Glomerular visceral epithelial cell (primary cell): Measurements from ENCODE around the gene MILR1.
A peak's percentile ranks its signal among the peaks of the same experiment; 100 is the strongest.
"Not testable (repeated sequence)": the region's sequence is repeated elsewhere in the genome, so short reads cannot be mapped to it uniquely, and the experiment has no call there.

Experiments
- DNase-seq: peaks from one replicate; pipeline ENCODE4 v3.0.0-alpha.2; 2016; ENCODE audit errors: extremely low spot score

MILR1 gene

DNA sequence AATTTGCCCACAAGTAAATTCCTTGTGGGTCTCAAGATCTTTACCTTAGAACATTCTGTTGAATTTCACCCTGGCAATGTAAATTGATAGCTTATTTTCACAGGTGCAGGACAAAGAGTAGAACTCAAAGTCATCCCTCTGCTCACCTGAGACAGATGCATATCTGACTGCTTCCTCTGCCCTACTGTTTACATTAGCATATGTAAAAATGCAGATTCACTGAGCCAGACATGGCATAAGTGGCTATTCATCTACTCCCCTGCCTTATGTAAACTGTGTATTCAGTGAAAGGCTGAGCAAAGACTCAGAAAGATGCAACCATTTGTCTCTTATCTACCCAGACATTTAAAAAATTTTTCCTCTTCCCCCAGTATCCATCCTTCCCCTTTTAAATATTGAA, 22.3 kb upstream of the MILR1 start:
- DNase-seq, result no peak

DNA sequence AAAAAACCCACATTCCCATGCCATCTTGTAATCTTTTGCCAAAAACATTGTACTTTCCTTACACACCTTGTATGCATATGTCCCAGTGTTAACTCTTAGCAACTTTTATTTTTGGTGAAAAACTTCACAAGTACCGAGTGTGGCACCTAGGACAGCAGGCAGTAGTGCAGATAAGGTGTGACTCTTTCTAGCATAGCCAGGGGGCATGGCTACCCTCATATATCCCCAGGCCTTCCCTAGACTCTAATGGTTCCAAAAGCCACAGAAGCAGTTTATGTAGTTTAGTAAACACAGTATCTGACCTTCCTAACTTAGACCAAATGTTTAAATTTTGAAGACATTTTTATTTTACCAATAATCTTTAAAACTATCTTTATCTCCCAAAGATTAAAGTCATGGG, 20.5 kb upstream of the MILR1 start:
- no peak for DNase-seq

DNA sequence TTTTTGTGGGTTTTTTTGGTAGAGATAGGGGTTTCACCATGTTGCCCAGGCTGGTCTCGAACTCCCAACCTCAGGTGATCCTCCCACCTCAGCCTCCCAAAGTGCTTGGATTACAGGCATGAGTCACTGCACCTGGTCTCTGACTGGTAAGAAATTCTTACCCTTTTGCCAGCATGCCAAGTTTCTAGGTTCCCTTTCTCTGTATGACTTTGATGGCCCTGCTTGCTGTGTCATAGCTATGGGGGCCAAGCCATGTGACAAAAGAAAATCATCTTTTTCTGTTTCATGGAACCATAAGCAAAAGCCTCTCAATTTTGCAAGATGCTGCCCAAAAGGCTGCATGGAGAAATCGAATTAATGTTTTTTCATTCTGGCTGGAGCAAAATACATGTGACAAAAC, 18.9 kb upstream of the MILR1 start:
- not testable (repeated sequence) for DNase-seq

DNA sequence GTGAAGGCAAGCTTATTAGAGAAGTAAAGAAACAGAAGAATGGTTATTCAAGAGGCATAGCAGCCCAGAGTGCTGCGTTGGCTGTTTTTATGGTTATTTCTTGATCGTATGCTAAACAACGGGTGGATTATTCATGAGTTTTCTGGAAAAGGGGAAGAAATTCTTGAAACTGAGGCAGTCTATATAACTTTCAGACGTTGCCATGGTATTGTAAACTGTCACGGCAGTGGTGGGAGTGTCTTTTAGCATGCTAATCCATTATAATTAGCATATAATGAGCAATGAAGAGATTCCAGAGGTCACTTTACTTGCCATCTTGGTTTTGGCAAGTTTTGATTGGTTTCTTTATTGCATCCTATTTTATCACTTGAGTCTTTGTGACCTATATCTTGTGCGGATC, 17.4 kb upstream of the MILR1 start:
- no peak for DNase-seq

DNA sequence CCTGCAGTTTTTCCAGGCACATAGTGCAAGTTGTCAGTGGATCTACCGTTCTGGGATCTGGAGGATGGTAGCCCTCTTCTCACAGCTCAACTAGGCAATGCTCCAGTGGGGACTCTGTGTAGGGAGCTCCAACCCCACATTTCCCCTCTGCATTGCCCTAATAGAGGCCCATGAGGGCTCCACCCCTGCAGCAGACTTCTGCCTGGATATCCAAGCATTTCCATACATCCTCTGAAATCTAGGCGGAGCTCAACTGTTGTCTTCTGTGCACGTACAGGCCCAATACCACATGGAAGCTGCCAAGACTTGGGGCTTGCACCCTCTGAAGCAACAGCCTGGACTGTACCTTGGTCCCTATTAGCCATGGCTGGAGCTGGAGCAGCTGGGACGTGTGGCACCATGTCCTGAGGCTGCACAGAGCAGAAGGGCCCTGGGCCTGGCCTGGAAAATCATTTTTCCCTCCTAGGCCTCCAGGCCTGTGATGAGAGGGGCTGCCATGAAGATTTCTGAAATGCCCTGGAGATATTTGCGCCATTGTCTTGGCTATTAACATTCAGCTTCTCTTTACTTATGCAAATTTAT, 10.9 kb upstream of the MILR1 start:
- DNase-seq, result no peak

DNA sequence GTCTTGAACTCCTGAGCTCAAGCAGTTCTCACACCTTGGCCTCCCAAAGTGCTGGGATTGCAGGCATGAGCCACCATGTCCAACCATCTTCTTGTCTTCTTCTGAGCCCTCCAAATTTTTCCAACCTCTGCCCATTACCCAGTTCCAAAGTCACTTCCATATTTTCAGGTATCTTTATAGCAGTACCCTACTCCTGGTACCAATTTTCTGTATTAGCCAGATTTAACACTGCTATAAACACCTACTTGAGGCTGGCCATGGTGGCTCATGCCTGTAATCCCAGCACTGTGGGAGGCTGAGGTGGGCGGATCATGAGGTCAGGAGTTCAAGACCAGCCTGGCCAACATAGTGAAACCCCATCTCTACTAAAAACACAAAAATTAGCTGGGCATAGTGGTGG, 9.4 kb upstream of the MILR1 start:
- DNase-seq, result not testable (repeated sequence)

DNA sequence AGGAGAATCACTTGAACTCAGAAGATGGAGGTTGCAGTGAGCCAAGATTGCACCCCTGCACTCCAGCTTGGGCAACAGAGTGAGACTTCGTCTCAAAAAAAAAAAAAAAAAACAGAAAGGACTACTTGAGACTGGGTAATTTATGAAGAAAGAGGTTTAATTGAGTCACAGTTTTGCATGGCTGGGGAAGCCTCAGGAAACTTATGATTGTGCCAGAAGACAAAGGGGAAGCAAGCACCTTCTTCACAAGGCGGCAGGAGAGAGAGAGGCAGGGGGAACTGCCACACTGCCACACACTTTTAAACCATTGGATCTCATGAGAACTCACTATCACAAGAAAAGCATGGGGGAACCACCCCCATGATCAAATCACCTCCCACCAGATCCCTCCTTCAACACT, 9.0 kb upstream of the MILR1 start:
- DNase-seq, result no peak

DNA sequence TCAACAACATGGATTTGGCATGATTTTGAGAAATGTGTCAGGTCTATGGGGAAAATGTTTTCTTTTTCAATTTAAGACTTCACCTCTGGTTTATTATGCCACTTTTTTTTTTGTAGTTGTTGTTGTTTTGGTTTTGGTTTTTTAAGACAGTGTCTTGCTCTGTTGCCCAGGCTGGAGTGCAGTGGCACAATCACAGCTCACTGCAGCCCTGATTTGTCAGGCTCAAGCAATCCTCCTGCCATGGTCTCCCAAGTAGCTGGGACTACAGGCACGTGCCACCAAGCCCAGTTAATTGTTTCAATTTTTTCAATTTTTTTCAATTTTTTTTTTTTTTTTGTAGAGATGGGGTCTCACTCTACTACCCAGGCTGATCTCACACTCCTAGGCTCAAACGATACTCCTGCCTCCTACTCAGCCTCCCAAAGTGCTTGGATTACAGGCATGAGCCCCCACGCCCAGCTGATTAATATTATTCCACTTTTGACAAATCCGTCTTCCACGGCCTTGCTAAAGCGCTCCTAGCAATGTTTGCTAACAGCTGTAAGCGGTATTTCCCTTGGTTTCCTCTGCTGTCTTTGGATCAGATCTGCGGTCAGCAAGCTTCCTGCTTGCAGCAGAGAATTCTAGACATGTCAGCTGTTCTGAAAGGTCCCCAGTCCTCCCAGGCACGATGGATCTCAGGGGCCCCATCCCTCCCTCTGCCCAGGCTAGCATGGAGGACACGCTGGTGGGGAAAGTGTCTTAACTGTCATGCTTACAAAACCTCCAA, 7.0 kb upstream of the MILR1 start:
- DNase-seq, result no peak

DNA sequence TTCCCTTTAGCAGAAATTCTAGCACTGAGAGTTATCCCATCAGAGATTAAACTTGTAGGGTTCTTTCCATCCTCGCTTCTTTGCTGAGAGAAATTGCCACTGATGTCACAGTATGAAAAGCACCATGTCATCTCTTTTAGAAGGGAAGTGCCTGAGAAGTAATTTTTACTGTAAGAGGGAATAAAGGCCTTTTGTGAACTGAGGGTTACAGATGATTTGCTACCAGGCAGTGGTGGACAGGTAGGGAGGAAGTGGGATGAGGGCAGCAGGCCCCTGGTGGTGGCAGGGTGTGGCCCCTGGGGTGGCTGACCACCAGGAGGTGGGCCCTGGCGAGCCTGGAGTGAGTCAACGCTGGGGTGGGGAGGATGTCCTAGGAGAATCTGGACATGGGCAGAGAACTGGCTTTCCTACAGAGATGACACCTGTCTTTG, 6.4 kb upstream of the MILR1 start:
- no peak for DNase-seq

DNA sequence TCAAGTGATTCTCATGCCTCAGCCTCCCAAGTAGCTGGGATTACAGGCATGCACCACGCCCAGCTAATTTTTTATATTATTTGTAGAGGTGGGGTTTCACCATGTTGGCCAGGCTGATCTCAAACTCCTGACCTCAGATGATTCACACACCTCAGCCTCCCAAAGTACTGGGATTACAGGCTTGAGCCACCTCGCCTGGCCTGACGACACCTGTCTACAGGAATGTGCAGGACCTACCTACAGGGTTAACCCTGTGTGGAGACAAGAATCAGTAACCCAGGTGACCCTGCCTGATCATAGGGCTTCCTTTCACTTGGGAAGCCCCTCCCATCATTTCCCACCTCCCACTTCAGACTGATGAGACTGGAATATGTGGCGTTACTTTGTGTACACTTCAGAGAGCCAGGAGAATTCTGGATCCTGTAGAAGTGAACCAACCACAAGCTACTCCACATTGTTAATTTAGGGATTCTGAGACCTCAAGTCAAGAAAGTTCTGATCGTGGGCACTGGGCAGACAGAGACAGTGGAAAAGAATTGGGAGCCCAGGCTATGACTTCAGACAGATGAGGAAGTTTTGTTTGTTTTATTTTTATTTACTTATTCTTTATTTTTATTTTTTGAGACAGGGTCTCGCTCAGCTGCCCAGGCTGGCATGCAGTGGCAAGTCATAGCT, 5.7 kb upstream of the MILR1 start:
- no peak for DNase-seq

DNA sequence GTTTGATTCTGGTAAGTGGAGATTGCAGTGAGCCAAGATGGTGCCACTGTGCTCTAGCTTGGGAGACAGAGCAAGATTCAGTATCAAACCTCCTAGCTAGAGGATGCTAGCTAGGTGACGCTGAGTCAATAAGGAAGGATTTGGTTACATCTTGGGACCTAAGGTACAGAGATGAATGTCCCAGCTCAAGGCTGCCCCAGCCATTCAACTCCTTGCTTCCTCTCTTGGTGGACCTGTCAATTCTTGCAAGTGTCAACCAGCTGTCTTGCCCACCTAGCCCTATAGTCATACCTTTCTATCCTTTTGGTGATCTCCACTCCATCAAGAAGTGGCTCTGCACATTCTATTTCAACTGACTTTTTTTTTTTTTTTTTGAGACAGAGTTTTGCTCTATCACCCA, 1.4 kb upstream of the MILR1 start:
- no peak for DNase-seq

DNA sequence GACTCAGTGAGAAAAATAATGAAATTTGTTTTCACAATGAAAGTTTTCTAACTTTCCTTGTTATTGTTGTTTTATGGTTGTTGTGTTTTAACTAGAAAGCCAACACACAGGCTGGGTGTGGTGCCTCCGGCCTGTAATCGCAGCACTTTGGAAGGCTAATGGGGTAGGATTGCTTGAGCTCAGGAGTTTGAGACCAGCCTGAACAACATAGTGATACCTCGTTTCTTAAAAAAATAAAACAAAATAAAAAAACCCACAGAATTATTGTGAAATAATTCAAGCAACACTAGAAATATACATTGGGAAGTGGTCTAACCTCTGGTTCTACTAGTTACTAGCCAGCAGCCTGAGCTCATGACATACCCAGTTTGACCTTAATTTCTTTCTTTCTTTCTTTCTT, 630 bp downstream of the MILR1 start:
- no peak for DNase-seq

DNA sequence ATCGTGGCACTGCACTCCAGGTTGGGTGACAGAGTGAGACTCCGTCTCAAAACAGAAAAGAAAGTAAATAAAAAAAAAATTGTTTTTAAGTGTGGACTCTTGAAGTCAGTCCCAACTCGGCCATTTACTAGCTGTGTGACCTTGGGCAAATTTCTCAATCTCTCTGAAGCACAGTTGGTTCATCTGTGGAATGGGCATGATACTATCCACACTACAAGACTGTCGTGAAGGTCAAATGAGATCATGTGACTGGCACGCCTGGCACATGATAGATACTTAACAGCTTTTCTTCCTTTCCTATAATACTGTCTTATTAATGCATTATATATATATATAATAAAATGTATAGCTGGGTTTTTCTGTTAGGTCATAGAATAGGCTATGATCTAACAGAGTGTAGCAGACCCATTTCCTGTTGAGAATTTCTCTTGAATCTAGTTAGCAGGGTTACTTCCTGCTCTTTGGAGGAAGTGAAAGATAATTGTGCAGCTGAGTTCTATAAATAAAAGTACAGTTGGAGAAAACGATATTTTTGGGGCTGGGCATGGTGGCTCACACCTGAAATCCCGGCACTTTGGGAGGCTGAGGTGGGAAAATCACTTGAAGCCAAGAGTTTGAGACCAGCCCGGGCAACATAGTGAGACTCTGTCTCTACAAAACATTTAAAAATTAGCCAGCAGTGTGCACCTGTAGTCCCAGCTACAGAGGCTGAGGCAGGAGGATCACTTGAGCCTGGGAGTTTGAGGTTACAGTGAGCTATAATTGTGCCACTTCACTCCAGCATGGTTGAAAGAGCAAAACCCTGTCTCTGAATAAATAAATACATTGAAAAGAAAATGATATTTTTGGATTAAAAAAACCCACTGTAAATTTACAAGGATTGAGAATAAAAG, 7.3 kb downstream of the MILR1 start:
- DNase-seq, result no peak

DNA sequence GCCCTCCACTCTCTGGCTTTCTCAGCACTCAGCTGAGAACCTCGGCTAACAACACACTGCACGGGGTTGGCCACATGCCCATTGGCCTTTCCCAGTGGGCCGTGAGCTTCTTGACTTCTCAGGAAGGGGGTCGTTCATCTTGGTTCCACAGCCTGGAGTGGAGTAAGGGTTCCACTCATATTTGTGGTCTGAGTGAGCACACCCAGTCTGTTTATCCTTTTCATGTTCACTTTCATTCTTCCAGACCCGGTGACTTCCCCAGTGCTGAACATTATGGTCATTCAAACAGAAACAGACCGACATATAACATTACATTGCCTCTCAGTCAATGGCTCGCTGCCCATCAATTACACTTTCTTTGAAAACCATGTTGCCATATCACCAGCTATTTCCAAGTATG, 8.2 kb downstream of the MILR1 start:
- DNase-seq, result peak; percentile 84

DNA sequence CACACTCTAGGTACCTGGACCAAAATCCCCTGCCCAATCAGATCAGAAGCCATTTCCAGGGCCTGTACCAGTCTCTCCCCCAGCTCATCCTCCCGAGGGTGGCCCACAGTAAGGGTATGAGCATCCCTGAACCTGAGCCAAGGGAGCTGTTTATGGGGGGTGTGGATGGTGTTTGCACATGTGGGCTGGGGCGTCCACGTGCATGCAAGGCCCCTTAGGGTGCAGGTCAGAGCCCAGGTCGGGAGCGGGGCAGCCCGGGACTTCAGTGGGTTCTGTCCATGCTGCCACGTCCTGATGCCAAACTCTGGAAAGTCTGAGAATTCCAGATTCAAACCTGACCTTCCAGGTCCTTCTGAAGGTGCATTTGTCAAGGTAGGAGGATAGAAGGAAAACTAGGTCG, 9.8 kb downstream of the MILR1 start:
- no peak for DNase-seq

DNA sequence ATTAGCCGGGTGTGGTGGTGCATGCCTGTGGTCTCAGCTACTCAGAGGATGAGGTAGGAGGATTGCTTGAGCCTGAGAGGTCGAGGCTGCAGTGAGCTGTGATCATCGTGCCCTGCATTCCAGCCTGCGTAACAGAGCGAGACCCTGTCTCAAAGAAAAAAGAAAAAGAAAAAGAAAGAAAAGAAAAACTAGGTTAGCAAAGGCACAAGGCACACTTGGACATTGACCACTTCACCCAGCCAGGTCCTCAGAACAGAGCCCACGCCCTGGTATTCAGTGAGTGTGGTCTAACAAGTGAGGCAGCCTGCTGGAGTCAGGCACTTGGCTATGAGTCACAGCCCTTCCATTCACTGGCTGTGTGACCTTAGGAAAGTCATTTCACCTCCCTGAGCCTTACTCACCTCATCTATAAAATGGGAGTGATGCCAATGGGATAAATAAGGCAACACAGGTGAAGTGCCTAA, 10.4 kb downstream of the MILR1 start:
- DNase-seq, result peak; percentile 82

DNA sequence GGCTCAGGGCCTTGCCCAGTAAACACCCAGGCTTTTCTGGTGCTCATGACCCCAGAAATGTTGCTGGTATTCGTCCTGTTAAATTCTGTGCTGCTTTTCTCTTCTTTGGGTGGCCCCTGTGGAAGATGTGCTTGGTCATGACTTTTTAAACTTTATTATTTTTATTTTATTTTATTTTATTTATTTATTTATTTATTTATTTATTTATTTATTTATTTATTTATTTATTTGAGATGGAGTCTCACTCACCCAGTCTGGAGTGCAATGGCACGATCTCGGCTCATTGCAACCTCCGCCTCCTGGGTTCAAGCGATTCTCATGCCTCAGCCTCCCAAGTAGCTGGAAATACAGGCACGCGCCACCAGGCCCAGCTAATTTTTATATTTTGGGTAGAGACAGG, 10.9 kb downstream of the MILR1 start:
- not testable (repeated sequence) for DNase-seq

DNA sequence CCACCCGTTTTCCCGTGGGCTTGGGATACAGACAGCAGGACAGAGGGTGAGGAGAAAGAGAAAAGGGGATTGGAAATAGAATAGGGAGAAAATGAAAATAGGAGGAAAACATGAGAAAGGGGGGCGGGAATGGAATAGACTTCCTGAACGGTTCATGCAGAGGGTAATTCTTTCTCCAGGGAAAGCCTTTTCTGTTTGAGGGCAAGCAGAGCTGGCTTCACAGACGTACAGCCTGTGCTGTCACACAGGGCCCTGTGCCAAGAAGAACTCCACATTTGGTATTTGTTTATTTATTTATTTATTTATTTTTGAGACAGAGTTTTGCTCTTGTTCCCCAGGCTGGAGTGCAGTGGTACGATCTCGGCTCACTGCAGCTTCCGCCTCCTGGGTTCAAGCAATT, 12.0 kb downstream of the MILR1 start:
- no peak for DNase-seq

DNA sequence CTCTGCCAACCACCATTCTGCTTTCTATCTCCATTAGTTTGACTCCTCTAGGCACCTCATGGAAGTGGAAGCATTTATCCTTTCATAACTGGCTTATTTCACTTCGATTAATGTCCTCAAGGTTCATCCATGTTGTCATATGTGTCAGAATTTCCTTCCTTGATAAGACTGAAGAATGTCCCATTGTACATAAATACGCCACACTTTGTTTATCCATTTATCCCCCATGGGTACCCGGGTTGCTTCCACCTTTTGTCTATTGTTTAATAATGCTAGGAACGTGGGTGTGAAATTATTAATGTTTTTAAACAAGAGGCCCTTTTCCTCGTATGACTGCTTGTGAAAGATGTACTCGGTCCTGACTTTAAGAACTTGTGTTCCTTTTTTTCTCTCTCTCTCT, 12.9 kb downstream of the MILR1 start:
- no peak for DNase-seq

DNA sequence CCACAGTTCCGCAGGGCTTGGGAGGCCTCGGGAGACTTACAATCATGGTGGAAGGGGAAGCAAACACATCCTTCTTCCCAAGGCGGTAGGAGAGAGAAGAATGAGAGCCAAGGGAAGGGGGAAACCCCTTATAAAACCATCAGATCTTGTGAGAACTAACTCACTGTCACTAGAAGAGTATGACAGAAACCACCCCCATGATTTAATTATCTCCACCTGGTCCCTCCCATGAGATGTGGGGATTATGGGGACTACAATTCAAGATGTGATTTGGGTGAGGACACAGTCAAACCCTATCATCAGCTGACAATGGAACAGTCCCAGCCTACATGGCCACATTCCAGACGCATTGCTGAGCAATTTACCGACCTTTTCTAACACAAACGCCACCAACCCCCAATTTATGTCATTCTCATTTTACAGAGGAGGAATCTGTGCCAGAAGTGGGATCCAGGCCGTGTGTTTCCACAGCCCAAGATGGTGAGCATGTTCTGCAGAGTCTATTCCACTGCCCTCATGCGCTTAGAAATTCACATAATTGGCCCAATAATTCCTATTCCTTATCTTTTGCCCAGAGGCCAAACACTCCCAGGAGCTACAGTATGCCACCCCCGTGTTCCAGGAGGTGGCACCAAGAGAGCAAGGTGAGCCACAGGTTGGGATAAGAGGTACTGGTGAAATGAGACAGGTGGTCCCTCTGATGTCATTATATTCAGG, 17.3 kb downstream of the MILR1 start:
- DNase-seq, result no peak

DNA sequence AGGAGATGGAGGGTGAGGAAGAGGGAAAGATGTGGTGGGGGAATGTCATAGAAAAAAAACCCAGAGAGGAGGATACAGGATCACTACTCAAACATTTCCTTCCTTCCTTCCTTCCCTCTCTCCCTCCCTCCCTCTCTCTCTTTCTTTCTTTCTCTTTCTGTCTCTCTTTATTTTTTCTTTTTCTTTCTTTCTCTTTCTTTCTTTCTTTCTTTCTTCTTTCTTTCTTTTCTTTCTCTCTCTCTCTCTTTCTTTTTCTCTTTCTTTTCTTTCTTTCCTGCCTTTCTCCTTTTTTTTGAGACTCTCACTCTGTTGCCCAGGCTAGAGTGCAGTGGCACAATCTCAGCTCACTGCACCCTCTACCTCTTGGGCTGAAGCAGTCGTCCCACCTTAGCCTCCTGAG, 17.9 kb downstream of the MILR1 start:
- not testable (repeated sequence) for DNase-seq
